Endothelial cell of umbilical vein (primary cell): ENCODE results near the gene NFKB2. TPM values are rescaled to one million over a fixed set of nuclear protein-coding genes. Genes with fewer than 3 reads are reported as not detected.

ENCODE experiments used
- BruUV-seq: library from RNA; stranded (reverse); fragments of 400-500 nt; replicated peaks from 2 replicates; lab custom pipeline; 2021; lab: Mats Ljungman, UMichigan
- CTCF ChIA-PET: fragments of 300-600, 350-600 bp; sonication (Branson Sonifier 250); formaldehyde crosslinking; loops from one replicate; lab custom pipeline; 2021; ENCODE audit warnings: antibody characterized with exemption, inconsistent platforms; lab: Charles Lee
- POLR2A ChIA-PET: fragments of 300-600, 350-600 bp; sonication (Branson Sonifier 250); formaldehyde crosslinking; loops from one replicate; lab custom pipeline; 2021; ENCODE audit warnings: antibody characterized with exemption, inconsistent platforms; lab: Charles Lee
- DNase-seq: peaks from one replicate; pipeline ENCODE4 v3.0.0-alpha.2; 2011; ENCODE audit warnings: low read depth, low spot score
- FAIRE-seq: peaks from 2 replicates; lab custom pipeline; 2011; peaks lifted over from hg19 to GRCh38; lab: Jason Lieb, UNC
- H2AFZ ChIP-seq: 2 replicates; pipeline ENCODE4 v1.6.0; 2012; ENCODE audit warnings: low read depth, low read length, control low read depth, inconsistent platforms
- H3K27ac ChIP-seq: 2 replicates; pipeline ENCODE4 v1.5.1; 2011; ENCODE audit warnings: low read depth, mild to moderate bottlenecking, control low read depth, low read length, moderate library complexity; ENCODE audit not compliant: insufficient read depth
- H3K27me3 ChIP-seq, 2 experiments: 2 replicates each; pipeline versions ENCODE4 v1.6.0 to v1.6.1; 2011; ENCODE audit warnings: low read length in 2 of 2, mixed read lengths in 1 of 2; ENCODE audit not compliant: control insufficient read depth in 2 of 2, insufficient read depth in 2 of 2
- H3K36me3 ChIP-seq, 2 experiments: 2 replicates in 1 of 2; 3 replicates in 1 of 2; pipeline ENCODE4 v1.5.1; 2011; ENCODE audit warnings: low read length in 2 of 2, mild to moderate bottlenecking in 1 of 2, moderate library complexity in 1 of 2; ENCODE audit not compliant: control insufficient read depth in 2 of 2, insufficient read depth in 2 of 2; ENCODE audit errors: extremely low read depth in 1 of 2
- H3K4me1 ChIP-seq: 3 replicates; pipeline ENCODE4 v1.5.1; 2011; ENCODE audit warnings: mild to moderate bottlenecking, low read length; ENCODE audit not compliant: control insufficient read depth, insufficient read depth; ENCODE audit errors: extremely low read depth
- H3K4me2 ChIP-seq: 2 replicates; pipeline ENCODE4 v1.6.1; 2011; ENCODE audit warnings: low read length, control low read depth, mixed read lengths; ENCODE audit not compliant: insufficient read depth
- H3K4me3 ChIP-seq, 3 experiments: fragments of 200-600 bp in 1 of 3; sonication (generic), shearing (Covaris generic) in 1 of 3; replicated peaks in 1 of 3; 2 replicates each; pipeline ENCODE4 v1.5.1; 2011 to 2016; ENCODE audit warnings: control low read depth in 3 of 3, low read length in 3 of 3, mild to moderate bottlenecking in 2 of 3, inconsistent platforms in 1 of 3, low read depth in 1 of 3, moderate library complexity in 1 of 3; ENCODE audit not compliant: insufficient read depth in 1 of 3
- H3K79me2 ChIP-seq: 2 replicates; pipeline ENCODE4 v1.6.0; 2012; ENCODE audit warnings: low read length, inconsistent platforms; ENCODE audit not compliant: control insufficient read depth, insufficient read depth
- H3K9ac ChIP-seq: replicated peaks from 2 replicates; pipeline ENCODE3; 2011; ENCODE audit warnings: low read length, control low read depth; ENCODE audit not compliant: insufficient read depth; ENCODE audit errors: extremely low read depth
- H3K9me1 ChIP-seq: replicated peaks from 3 replicates; pipeline ENCODE4 v1.6.0; 2011; ENCODE audit warnings: mild to moderate bottlenecking, low read length; ENCODE audit not compliant: control insufficient read depth, insufficient read depth; ENCODE audit errors: extremely low read depth
- H3K9me3 ChIP-seq: replicated peaks from 2 replicates; pipeline ENCODE4 v1.5.1; 2012; ENCODE audit warnings: low read length, inconsistent platforms; ENCODE audit not compliant: control insufficient read depth, insufficient read depth
- H4K20me1 ChIP-seq: replicated peaks from 2 replicates; pipeline ENCODE3; 2011; ENCODE audit warnings: mild to moderate bottlenecking, low read length; ENCODE audit not compliant: control insufficient read depth, insufficient read depth; ENCODE audit errors: extremely low read depth
- EZH2 ChIP-seq: IDR thresholded peaks from 2 replicates; pipeline ENCODE4 v1.6.1; 2012; ENCODE audit warnings: borderline replicate concordance, low read depth, mild to moderate bottlenecking, moderate library complexity, low read length, inconsistent platforms; ENCODE audit not compliant: severe bottlenecking
- JUN ChIP-seq: IDR thresholded peaks from 2 replicates; pipeline ENCODE4 v1.6.1; 2011; ENCODE audit warnings: borderline replicate concordance, low read depth; ENCODE audit not compliant: insufficient read length, insufficient read depth
- MYC ChIP-seq: IDR thresholded peaks from one replicate; pipeline ENCODE4 v1.6.1; 2011; ENCODE audit warnings: mild to moderate bottlenecking, low read depth, low read length
- POLR2A ChIP-seq: IDR thresholded peaks from 2 replicates; pipeline ENCODE4 v1.6.1; 2012; ENCODE audit warnings: low read depth, mild to moderate bottlenecking, control low read depth, low read length
- POLR2AphosphoS5 ChIP-seq: IDR thresholded peaks from 2 replicates; pipeline ENCODE4 v1.6.1; 2012; ENCODE audit warnings: low read depth, mild to moderate bottlenecking, control low read depth, low read length, moderate library complexity; ENCODE audit not compliant: insufficient read depth
- dilution Hi-C: fragments of 300-500 bp; cut with MboI; formaldehyde crosslinking; loops from one replicate; pipeline ENCODE4 v1.15.0; 2019; ENCODE audit warnings: low sequenced_read_pairs; ENCODE audit not compliant: extremely low pct_ligation_motif_present
- intact Hi-C: fragments of 100-400 bp; cut with micrococcal nuclease; formaldehyde crosslinking; loops from one replicate; pipeline ENCODE4 v1.10.0; 2022
- polyA plus RNA-seq, 4 experiments: library from polyadenylated mRNA; depleted of rRNA in 3 of 4; stranded (reverse) in 3 of 4; unstranded in 1 of 4; fragments of >200 nt; gene quantifications; 2 replicates each; pipeline versions ENCODE4 v1.2.1 to v1.2.3, GENCODE V29; 2011 to 2012; ENCODE audit warnings: missing spikeins in 1 of 4
- total RNA-seq: library from RNA; stranded (reverse); gene quantifications from 2 replicates; pipeline ENCODE4 v1.2.3, GENCODE V29; 2021
- TF ChIP-seq, protein P1 (sequence below), 2 donors: IDR thresholded peaks; 1 replicate in 1 of 2; 2 replicates in 1 of 2; pipeline ENCODE4 v1.5.1; 2011; ENCODE audit warnings: low read length in 2 of 2, mild to moderate bottlenecking in 2 of 2, moderate library complexity in 2 of 2, control low read depth in 1 of 2, inconsistent platforms in 1 of 2, low read depth in 1 of 2; ENCODE audit not compliant: insufficient read depth in 1 of 2; ENCODE audit errors: extremely low read depth in 1 of 2
- TF ChIP-seq, protein P2 (sequence below): IDR thresholded peaks from 2 replicates; pipeline ENCODE4 v1.6.1; 2011; ENCODE audit not compliant: insufficient read depth, insufficient read length

NFKB2 gene
- total and polyA plus RNA-seq, 2 donors (not counting 3 experiments of a cell fraction or from before 2014, with no cell fraction given): 21.0 to 25.6 TPM

DNA sequence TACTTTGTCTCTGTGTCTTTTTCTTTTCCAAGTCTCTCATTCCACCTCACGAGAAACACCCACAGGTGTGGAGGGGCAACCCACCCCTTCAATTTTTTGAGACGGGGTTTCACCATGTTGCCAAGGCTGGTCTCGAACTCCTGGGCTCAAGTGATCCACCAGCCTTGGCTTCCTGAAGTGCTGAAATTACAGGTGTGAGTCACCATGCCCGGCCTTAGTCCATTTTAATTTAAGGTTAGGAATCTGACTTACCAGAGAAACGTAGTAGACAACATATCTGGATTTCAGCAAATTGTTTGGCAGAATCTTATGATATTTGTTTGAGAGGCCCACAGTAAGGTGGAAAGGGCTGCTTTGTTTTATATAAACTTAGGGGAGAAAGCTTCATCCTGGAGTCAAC lies 3.2 kb upstream of the NFKB2 start:
- POLR2A ChIA-PET: no interaction called here
- Histone ChIP-seq H3K4me3 (no peak overlapping the region), H3K27ac (no peak overlapping the region), H3K27me3 (peaks cover 6% of the 10 kb centered on the region in 2 experiments), H2AFZ (no peak overlapping the region), H3K9ac (no peak overlapping the region), H3K9me3 (no peaks in the 10 kb centered on the region), H3K9me1 (no peaks in the 10 kb centered on the region), H3K79me2 (no peaks in the 10 kb centered on the region), H4K20me1 (no peaks in the 10 kb centered on the region), H3K36me3 (peaks cover 0 to 3% of the 10 kb centered on the region in 2 experiments), H3K4me1 (peaks cover 14% of the 10 kb centered on the region), H3K4me2 (no peak overlapping the region)
- CTCF ChIA-PET: interaction anchor here (2.4 to 9.2 kb wide), 3 partner anchors 87 to 191 kb away, joined by 23 to 168 read pairs (median 44); no protein-coding TSS in a partner anchor
- no peak for FAIRE-seq
- BruUV-seq: no TSS peak
- dilution Hi-C loops (no loop called here), intact Hi-C loops (no loop called here)
- no peak for DNase-seq
- TF ChIP-seq JUN (no peak), MYC (no peak), EZH2 (no peak), POLR2AphosphoS5 (no peak), POLR2A (no peak)
- TF ChIP-seq, protein P1, sequence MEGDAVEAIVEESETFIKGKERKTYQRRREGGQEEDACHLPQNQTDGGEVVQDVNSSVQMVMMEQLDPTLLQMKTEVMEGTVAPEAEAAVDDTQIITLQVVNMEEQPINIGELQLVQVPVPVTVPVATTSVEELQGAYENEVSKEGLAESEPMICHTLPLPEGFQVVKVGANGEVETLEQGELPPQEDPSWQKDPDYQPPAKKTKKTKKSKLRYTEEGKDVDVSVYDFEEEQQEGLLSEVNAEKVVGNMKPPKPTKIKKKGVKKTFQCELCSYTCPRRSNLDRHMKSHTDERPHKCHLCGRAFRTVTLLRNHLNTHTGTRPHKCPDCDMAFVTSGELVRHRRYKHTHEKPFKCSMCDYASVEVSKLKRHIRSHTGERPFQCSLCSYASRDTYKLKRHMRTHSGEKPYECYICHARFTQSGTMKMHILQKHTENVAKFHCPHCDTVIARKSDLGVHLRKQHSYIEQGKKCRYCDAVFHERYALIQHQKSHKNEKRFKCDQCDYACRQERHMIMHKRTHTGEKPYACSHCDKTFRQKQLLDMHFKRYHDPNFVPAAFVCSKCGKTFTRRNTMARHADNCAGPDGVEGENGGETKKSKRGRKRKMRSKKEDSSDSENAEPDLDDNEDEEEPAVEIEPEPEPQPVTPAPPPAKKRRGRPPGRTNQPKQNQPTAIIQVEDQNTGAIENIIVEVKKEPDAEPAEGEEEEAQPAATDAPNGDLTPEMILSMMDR (IDR thresholded peaks at IDR 0.05; ENCODE audit: extremely low read depth in 1 of 2, insufficient read depth in 1 of 2, low read depth in 1 of 2, low read length in 2 of 2): no peak
- TF ChIP-seq, protein P2, sequence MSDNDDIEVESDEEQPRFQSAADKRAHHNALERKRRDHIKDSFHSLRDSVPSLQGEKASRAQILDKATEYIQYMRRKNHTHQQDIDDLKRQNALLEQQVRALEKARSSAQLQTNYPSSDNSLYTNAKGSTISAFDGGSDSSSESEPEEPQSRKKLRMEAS: no peak
